Fibroblast of lung (primary cell): ENCODE measurements around the gene SAP25. TPM values are rescaled to one million over a fixed set of nuclear protein-coding genes. Genes with fewer than 3 reads are reported as not detected.

ENCODE experiments used
- DNase-seq, 2 donors: peaks; one replicate each; pipeline versions ENCODE4 v3.0.0 to v3.0.0-alpha.2; 2010; ENCODE audit warnings: low read depth in 2 of 2
- H2AFZ ChIP-seq: 2 replicates; pipeline ENCODE4 v1.5.1; 2012; ENCODE audit warnings: low read length, control low read depth, inconsistent platforms
- H3K27ac ChIP-seq: 2 replicates; pipeline ENCODE4 v1.5.1; 2011; ENCODE audit warnings: low read length, control low read depth; ENCODE audit not compliant: insufficient read depth
- H3K27me3 ChIP-seq: 2 replicates; pipeline ENCODE4 v1.5.1; 2011; ENCODE audit warnings: mild to moderate bottlenecking, low read length; ENCODE audit not compliant: control insufficient read depth, insufficient read depth
- H3K36me3 ChIP-seq: 2 replicates; pipeline ENCODE4 v1.5.1; 2011; ENCODE audit warnings: low read length; ENCODE audit not compliant: control insufficient read depth, insufficient read depth
- H3K4me1 ChIP-seq: 2 replicates; pipeline ENCODE4 v1.5.1; 2011; ENCODE audit warnings: low read length; ENCODE audit not compliant: control insufficient read depth, insufficient read depth; ENCODE audit errors: extremely low read depth
- H3K4me2 ChIP-seq: 2 replicates; pipeline ENCODE4 v1.5.1; 2011; ENCODE audit warnings: low read length, control low read depth; ENCODE audit not compliant: insufficient read depth; ENCODE audit errors: extremely low read depth
- H3K4me3 ChIP-seq, 4 experiments: fragments of 200-600 bp in 1 of 4; sonication (generic) in 1 of 4; replicated peaks in 1 of 4; 2 replicates each; pipeline ENCODE4 v1.5.1; 2011 to 2016; ENCODE audit warnings: low read length in 4 of 4, low read depth in 3 of 4, mild to moderate bottlenecking in 3 of 4, control low read depth in 2 of 4, inconsistent platforms in 1 of 4, mixed read lengths in 1 of 4; ENCODE audit not compliant: insufficient read depth in 1 of 4; ENCODE audit errors: control extremely low read depth in 1 of 4
- H3K79me2 ChIP-seq: 2 replicates; pipeline ENCODE4 v1.5.1; 2012; ENCODE audit warnings: mild to moderate bottlenecking, low read length, inconsistent platforms; ENCODE audit not compliant: control insufficient read depth, insufficient read depth
- H3K9ac ChIP-seq: 2 replicates; pipeline ENCODE4 v1.5.1; 2011; ENCODE audit warnings: mild to moderate bottlenecking, low read length, control low read depth; ENCODE audit not compliant: insufficient read depth
- H3K9me3 ChIP-seq: 2 replicates; pipeline ENCODE4 v1.5.1; 2012; ENCODE audit warnings: low read depth, low read length; ENCODE audit not compliant: control insufficient read depth, insufficient read depth
- H4K20me1 ChIP-seq: 2 replicates; pipeline ENCODE4 v1.5.1; 2011; ENCODE audit warnings: low read length; ENCODE audit not compliant: control insufficient read depth, insufficient read depth; ENCODE audit errors: extremely low read depth
- CTCF ChIP-seq, 2 donors: IDR thresholded peaks in 1 of 2; conservative IDR thresholded peaks in 1 of 2; 1 replicate in 1 of 2; 2 replicates in 1 of 2; pipeline ENCODE4 v1.5.1; 2011 to 2012; ENCODE audit warnings: low read length in 2 of 2, control low read depth in 1 of 2, inconsistent platforms in 1 of 2, low read depth in 1 of 2, mild to moderate bottlenecking in 1 of 2
- EZH2 ChIP-seq: IDR thresholded peaks from 2 replicates; pipeline ENCODE4 v1.5.1; 2012; ENCODE audit warnings: low read length, control low read depth, mild to moderate bottlenecking; ENCODE audit errors: missing control alignments
- polyA plus RNA-seq, 2 donors: library from polyadenylated mRNA; depleted of rRNA in 1 of 2; stranded (reverse) in 1 of 2; unstranded in 1 of 2; fragments of >200 nt; gene quantifications; 2 replicates each; pipeline ENCODE4 v1.2.1, GENCODE V29; 2011 to 2012; ENCODE audit warnings: missing spikeins in 1 of 2
- total RNA-seq: library from RNA; depleted of rRNA; stranded (reverse); fragments of >200 nt; gene quantifications from 2 replicates; pipeline ENCODE4 v1.2.1, GENCODE V29; 2014

The SAP25 gene
- total and polyA plus RNA-seq, 2 donors (not counting 1 experiment from before 2014, with no cell fraction given), result 0.22 TPM; not detected in 1

GRCh38 chr7:100545360-100546128 is 28.2 kb downstream of the SAP25 start:
- H3K79me2 ChIP-seq, result no peaks in the 10 kb centered on the region
- peaks cover 2% of the 10 kb centered on the region for H3K36me3 ChIP-seq
- no peaks in the 10 kb centered on the region for H3K27me3 ChIP-seq
- peak overlapping the region; percentile 47 for H2AFZ ChIP-seq
- peak overlapping the region; percentile 60 for H3K27ac ChIP-seq
- no peaks in the 10 kb centered on the region for H3K9me3 ChIP-seq
- H3K4me1 ChIP-seq, result peaks cover 20% of the 10 kb centered on the region
- no peaks in the 10 kb centered on the region for H4K20me1 ChIP-seq
- TF ChIP-seq CTCF (conservative IDR thresholded peaks at IDR 0.05 in 1 of 2, IDR thresholded peaks at IDR 0.05 in 1 of 2; ENCODE audit: low read depth in 1 of 2, low read length in 2 of 2) (peak in 1 of 2 donors; percentile 26), EZH2 (no peak)
- no peak overlapping the region for H3K4me3 ChIP-seq
- no peak overlapping the region for H3K9ac ChIP-seq
- peak overlapping the region; percentile 11 for H3K4me2 ChIP-seq
- peak; percentile 88 to 91 for DNase-seq

- Histone ChIP-seq H3K79me2 (no peaks in the 10 kb centered on the region), H3K9ac (no peak overlapping the region), H3K9me3 (no peaks in the 10 kb centered on the region), H2AFZ (peak overlapping the region; percentile 23), H3K36me3 (no peaks in the 10 kb centered on the region), H3K27me3 (no peaks in the 10 kb centered on the region), H4K20me1 (no peaks in the 10 kb centered on the region), H3K4me3 (no peak overlapping the region), H3K4me1 (peaks cover 20% of the 10 kb centered on the region), H3K4me2 (peak overlapping the region; percentile 35), H3K27ac (peak overlapping the region; percentile 60)
- DNase-seq, result peak in 1 of 2 donors; percentile 31
- TF ChIP-seq CTCF (conservative IDR thresholded peaks at IDR 0.05 in 1 of 2, IDR thresholded peaks at IDR 0.05 in 1 of 2; ENCODE audit: low read depth in 1 of 2, low read length in 2 of 2) (no peak), EZH2 (no peak)
These were observed 28.7 kb downstream of the SAP25 start for GRCh38 chr7:100544967-100545359.

- Histone ChIP-seq H3K27ac (no peak overlapping the region), H3K4me2 (no peak overlapping the region), H3K79me2 (no peaks in the 10 kb centered on the region), H3K9me3 (no peaks in the 10 kb centered on the region), H3K4me3 (no peak overlapping the region), H3K9ac (no peak overlapping the region), H4K20me1 (no peaks in the 10 kb centered on the region), H3K4me1 (peaks cover 22% of the 10 kb centered on the region), H2AFZ (no peak overlapping the region), H3K36me3 (no peaks in the 10 kb centered on the region), H3K27me3 (no peaks in the 10 kb centered on the region)
- DNase-seq, result no peak
- no peak for TF ChIP-seq CTCF (conservative IDR thresholded peaks at IDR 0.05 in 1 of 2, IDR thresholded peaks at IDR 0.05 in 1 of 2; ENCODE audit: low read depth in 1 of 2, low read length in 2 of 2)
- TF ChIP-seq EZH2, result no peak
These were observed 29.3 kb downstream of the SAP25 start for GRCh38 chr7:100544386-100544785.
